Measurements from ENCODE around the gene CDS2.

The CDS2 gene

GRCh38 chr20:5216663-5217062 is 89.9 kb downstream of the CDS2 start:
- Histone ChIP-seq H2BK5ac (ENCODE audit: low read depth, low read length, poor library complexity) (no peak overlapping the region), H2AFZ (ENCODE audit: insufficient read depth, low read length, poor library complexity) (no peak overlapping the region), H4K91ac (ENCODE audit: low read depth, low read length) (no peak overlapping the region), H3K9ac (ENCODE audit: low read length) (no peak overlapping the region), H3K36me3 (ENCODE audit: control insufficient read depth in 1 of 2, insufficient read depth in 2 of 2, low read length in 2 of 2) (peaks cover 4 to 8% of the 10 kb centered on the region in 2 experiments), H3K4me1 (ENCODE audit: control insufficient read depth in 1 of 2, insufficient read depth in 2 of 2, low read length in 2 of 2) (peaks cover 0 to 4% of the 10 kb centered on the region in 2 experiments), H3K79me2 (ENCODE audit: control insufficient read depth, insufficient read depth, low read length, poor library complexity) (no peaks in the 10 kb centered on the region), H3K27ac (ENCODE audit: low read depth, low read length) (no peak overlapping the region), H4K8ac (ENCODE audit: low read depth, low read length) (no peak overlapping the region), H3K23ac (ENCODE audit: low read length) (no peak overlapping the region), H3K4me3 (ENCODE audit: low read depth, low read length) (no peak overlapping the region), H3K4me2 (ENCODE audit: low read length) (no peak overlapping the region), H3K9me3 (ENCODE audit: insufficient read depth, low read depth, low read length) (peaks cover 4% of the 10 kb centered on the region), H4K12ac (ENCODE audit: low read depth, low read length) (no peak overlapping the region), H3K79me1 (ENCODE audit: low read length) (no peaks in the 10 kb centered on the region), H3K27me3 (ENCODE audit: insufficient read depth, low read length) (no peaks in the 10 kb centered on the region), H2BK120ac (ENCODE audit: insufficient read depth, low read length, poor library complexity) (no peak overlapping the region), H2BK12ac (ENCODE audit: low read length) (no peak overlapping the region), H3K4ac (ENCODE audit: low read depth, low read length) (no peak overlapping the region), H2AK5ac (ENCODE audit: low read length) (no peak overlapping the region), H3K14ac (ENCODE audit: low read length) (no peak overlapping the region), H3K18ac (ENCODE audit: low read length) (no peak overlapping the region)
- peak in 1 of 2 donors; percentile 15 for DNase-seq
- no CpG with 5 or more reads among the region's 3 CpGs for WGBS (ENCODE audit: extremely low coverage, insufficient coverage, insufficient read length)

- Histone ChIP-seq H3K14ac (ENCODE audit: low read length) (no peak overlapping the region), H2BK12ac (ENCODE audit: low read length) (no peak overlapping the region), H4K91ac (ENCODE audit: low read depth, low read length) (no peak overlapping the region), H3K9me3 (ENCODE audit: insufficient read depth, low read depth, low read length) (peaks cover 2% of the 10 kb centered on the region), H2AK5ac (ENCODE audit: low read length) (no peak overlapping the region), H3K79me1 (ENCODE audit: low read length) (no peaks in the 10 kb centered on the region), H3K27ac (ENCODE audit: low read depth, low read length) (no peak overlapping the region), H2AFZ (ENCODE audit: insufficient read depth, low read length, poor library complexity) (no peak overlapping the region), H4K12ac (ENCODE audit: low read depth, low read length) (no peak overlapping the region), H3K4me2 (ENCODE audit: low read length) (no peak overlapping the region), H3K4ac (ENCODE audit: low read depth, low read length) (no peak overlapping the region), H2BK5ac (ENCODE audit: low read depth, low read length, poor library complexity) (no peak overlapping the region), H3K27me3 (ENCODE audit: insufficient read depth, low read length) (no peaks in the 10 kb centered on the region), H3K18ac (ENCODE audit: low read length) (no peak overlapping the region), H3K4me1 (ENCODE audit: control insufficient read depth in 1 of 2, insufficient read depth in 2 of 2, low read length in 2 of 2) (peaks cover 0 to 4% of the 10 kb centered on the region in 2 experiments), H3K9ac (ENCODE audit: low read length) (no peak overlapping the region), H3K36me3 (ENCODE audit: control insufficient read depth in 1 of 2, insufficient read depth in 2 of 2, low read length in 2 of 2) (no peaks in the 10 kb centered on the region), H3K4me3 (ENCODE audit: low read depth, low read length) (no peak overlapping the region), H2BK120ac (ENCODE audit: insufficient read depth, low read length, poor library complexity) (no peak overlapping the region), H4K8ac (ENCODE audit: low read depth, low read length) (no peak overlapping the region), H3K23ac (ENCODE audit: low read length) (no peak overlapping the region), H3K79me2 (ENCODE audit: control insufficient read depth, insufficient read depth, low read length, poor library complexity) (no peaks in the 10 kb centered on the region)
- no CpG with 5 or more reads among the region's 4 CpGs for WGBS (ENCODE audit: extremely low coverage, insufficient coverage, insufficient read length)
- DNase-seq = no peak
Observed at GRCh38 chr20:5217616-5218015, 90.8 kb downstream of the CDS2 start.

- H3K27me3 ChIP-seq (ENCODE audit: insufficient read depth, low read length) = no peaks in the 10 kb centered on the region
- H3K9me3 ChIP-seq (ENCODE audit: insufficient read depth, low read depth, low read length) = peaks cover 2% of the 10 kb centered on the region
- H3K18ac ChIP-seq (ENCODE audit: low read length) = no peak overlapping the region
- no peak overlapping the region for H2AFZ ChIP-seq (ENCODE audit: insufficient read depth, low read length, poor library complexity)
- H4K8ac ChIP-seq (ENCODE audit: low read depth, low read length) = no peak overlapping the region
- no peak overlapping the region for H3K4ac ChIP-seq (ENCODE audit: low read depth, low read length)
- H4K12ac ChIP-seq (ENCODE audit: low read depth, low read length) = no peak overlapping the region
- no peak overlapping the region for H2BK12ac ChIP-seq (ENCODE audit: low read length)
- H3K9ac ChIP-seq (ENCODE audit: low read length) = no peak overlapping the region
- H4K91ac ChIP-seq (ENCODE audit: low read depth, low read length) = no peak overlapping the region
- no peak overlapping the region for H2BK5ac ChIP-seq (ENCODE audit: low read depth, low read length, poor library complexity)
- H3K23ac ChIP-seq (ENCODE audit: low read length) = no peak overlapping the region
- H3K4me2 ChIP-seq (ENCODE audit: low read length) = no peak overlapping the region
- H3K79me1 ChIP-seq (ENCODE audit: low read length) = no peaks in the 10 kb centered on the region
- H3K27ac ChIP-seq (ENCODE audit: low read depth, low read length) = no peak overlapping the region
- no peak overlapping the region for H3K4me3 ChIP-seq (ENCODE audit: low read depth, low read length)
- H2AK5ac ChIP-seq (ENCODE audit: low read length) = no peak overlapping the region
- H3K14ac ChIP-seq (ENCODE audit: low read length) = no peak overlapping the region
- peaks cover 0 to 4% of the 10 kb centered on the region in 2 experiments for H3K4me1 ChIP-seq (ENCODE audit: control insufficient read depth in 1 of 2, insufficient read depth in 2 of 2, low read length in 2 of 2)
- no CpG with 5 or more reads among the region's 7 CpGs for WGBS (ENCODE audit: extremely low coverage, insufficient coverage, insufficient read length)
- H3K36me3 ChIP-seq (ENCODE audit: control insufficient read depth in 1 of 2, insufficient read depth in 2 of 2, low read length in 2 of 2) = no peaks in the 10 kb centered on the region
- no peaks in the 10 kb centered on the region for H3K79me2 ChIP-seq (ENCODE audit: control insufficient read depth, insufficient read depth, low read length, poor library complexity)
- H2BK120ac ChIP-seq (ENCODE audit: insufficient read depth, low read length, poor library complexity) = no peak overlapping the region
- DNase-seq = peak in 1 of 2 donors; percentile 20
Observed at GRCh38 chr20:5220321-5221060, 93.7 kb downstream of the CDS2 start.

GRCh38 chr20:5221061-5221430 is 94.2 kb downstream of the CDS2 start:
- Histone ChIP-seq H2AK5ac (ENCODE audit: low read length) (no peak overlapping the region), H3K79me1 (ENCODE audit: low read length) (no peaks in the 10 kb centered on the region), H3K14ac (ENCODE audit: low read length) (no peak overlapping the region), H3K27me3 (ENCODE audit: insufficient read depth, low read length) (no peaks in the 10 kb centered on the region), H3K4me2 (ENCODE audit: low read length) (no peak overlapping the region), H3K4ac (ENCODE audit: low read depth, low read length) (no peak overlapping the region), H3K23ac (ENCODE audit: low read length) (no peak overlapping the region), H2BK12ac (ENCODE audit: low read length) (no peak overlapping the region), H3K36me3 (ENCODE audit: control insufficient read depth in 1 of 2, insufficient read depth in 2 of 2, low read length in 2 of 2) (no peaks in the 10 kb centered on the region), H3K9me3 (ENCODE audit: insufficient read depth, low read depth, low read length) (peaks cover 2% of the 10 kb centered on the region), H2BK5ac (ENCODE audit: low read depth, low read length, poor library complexity) (no peak overlapping the region), H3K27ac (ENCODE audit: low read depth, low read length) (no peak overlapping the region), H3K79me2 (ENCODE audit: control insufficient read depth, insufficient read depth, low read length, poor library complexity) (no peaks in the 10 kb centered on the region), H4K8ac (ENCODE audit: low read depth, low read length) (no peak overlapping the region), H2BK120ac (ENCODE audit: insufficient read depth, low read length, poor library complexity) (no peak overlapping the region), H4K91ac (ENCODE audit: low read depth, low read length) (no peak overlapping the region), H4K12ac (ENCODE audit: low read depth, low read length) (no peak overlapping the region), H2AFZ (ENCODE audit: insufficient read depth, low read length, poor library complexity) (no peak overlapping the region), H3K18ac (ENCODE audit: low read length) (no peak overlapping the region), H3K4me3 (ENCODE audit: low read depth, low read length) (no peak overlapping the region), H3K9ac (ENCODE audit: low read length) (no peak overlapping the region), H3K4me1 (ENCODE audit: control insufficient read depth in 1 of 2, insufficient read depth in 2 of 2, low read length in 2 of 2) (peaks cover 0 to 1% of the 10 kb centered on the region in 2 experiments)
- WGBS (ENCODE audit: extremely low coverage, insufficient coverage, insufficient read length) = no CpG with 5 or more reads among the region's 4 CpGs
- peak; percentile 11 to 61 for DNase-seq
